LNCAP (cell line): Measurements from ENCODE around the gene MYCN.

Experiments used
- TF ChIP-seq, protein P1 (sequence below): fragments of 450-650 bp; IDR thresholded peaks from 2 replicates; pipeline ENCODE4 v1.5.1; 2017; ENCODE audit warnings: mild to moderate bottlenecking

Gene MYCN

DNA sequence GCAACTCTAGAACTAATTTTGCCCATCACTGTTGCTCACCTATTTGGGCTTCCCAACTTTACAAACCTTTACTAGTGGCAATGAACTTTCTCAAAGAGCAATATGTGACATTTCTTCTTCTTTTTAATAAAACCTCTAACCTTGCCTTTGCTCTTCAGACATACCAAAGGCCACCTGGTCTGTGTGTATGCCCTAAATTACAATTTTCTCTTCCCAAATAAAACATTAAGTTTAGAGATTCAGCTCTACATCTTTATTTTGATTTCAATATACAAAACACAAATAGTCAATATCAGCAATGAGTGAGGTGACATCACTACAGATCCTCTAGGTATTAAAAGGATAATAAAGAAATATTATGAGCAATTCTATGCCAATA lies 35.1 kb upstream of the MYCN start:
- TF ChIP-seq, protein P1, sequence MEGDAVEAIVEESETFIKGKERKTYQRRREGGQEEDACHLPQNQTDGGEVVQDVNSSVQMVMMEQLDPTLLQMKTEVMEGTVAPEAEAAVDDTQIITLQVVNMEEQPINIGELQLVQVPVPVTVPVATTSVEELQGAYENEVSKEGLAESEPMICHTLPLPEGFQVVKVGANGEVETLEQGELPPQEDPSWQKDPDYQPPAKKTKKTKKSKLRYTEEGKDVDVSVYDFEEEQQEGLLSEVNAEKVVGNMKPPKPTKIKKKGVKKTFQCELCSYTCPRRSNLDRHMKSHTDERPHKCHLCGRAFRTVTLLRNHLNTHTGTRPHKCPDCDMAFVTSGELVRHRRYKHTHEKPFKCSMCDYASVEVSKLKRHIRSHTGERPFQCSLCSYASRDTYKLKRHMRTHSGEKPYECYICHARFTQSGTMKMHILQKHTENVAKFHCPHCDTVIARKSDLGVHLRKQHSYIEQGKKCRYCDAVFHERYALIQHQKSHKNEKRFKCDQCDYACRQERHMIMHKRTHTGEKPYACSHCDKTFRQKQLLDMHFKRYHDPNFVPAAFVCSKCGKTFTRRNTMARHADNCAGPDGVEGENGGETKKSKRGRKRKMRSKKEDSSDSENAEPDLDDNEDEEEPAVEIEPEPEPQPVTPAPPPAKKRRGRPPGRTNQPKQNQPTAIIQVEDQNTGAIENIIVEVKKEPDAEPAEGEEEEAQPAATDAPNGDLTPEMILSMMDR: no peak

DNA sequence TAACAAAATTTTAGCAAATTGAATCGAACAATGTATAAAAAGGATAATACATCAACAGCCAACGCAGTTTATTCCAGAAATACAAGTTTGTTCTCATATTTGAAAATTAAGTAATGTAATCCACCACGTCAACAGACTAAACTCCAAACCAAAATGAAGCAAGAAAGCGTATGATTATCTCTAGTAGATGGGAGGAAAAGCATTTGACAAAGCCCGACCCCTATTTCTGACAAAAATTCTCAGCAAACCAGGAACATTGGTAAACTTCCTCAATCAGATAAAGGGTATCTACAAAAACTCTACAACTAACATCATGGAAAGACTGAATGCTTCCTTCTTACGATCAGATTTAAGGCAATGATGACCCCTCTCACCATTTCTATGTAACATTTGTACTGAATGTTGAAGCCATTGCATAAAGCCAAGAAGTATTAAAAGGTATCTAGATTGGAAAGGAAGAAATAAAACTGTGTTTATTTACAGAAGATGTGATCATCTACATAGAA lies 34.3 kb upstream of the MYCN start:
- TF ChIP-seq, protein P1: no peak

DNA sequence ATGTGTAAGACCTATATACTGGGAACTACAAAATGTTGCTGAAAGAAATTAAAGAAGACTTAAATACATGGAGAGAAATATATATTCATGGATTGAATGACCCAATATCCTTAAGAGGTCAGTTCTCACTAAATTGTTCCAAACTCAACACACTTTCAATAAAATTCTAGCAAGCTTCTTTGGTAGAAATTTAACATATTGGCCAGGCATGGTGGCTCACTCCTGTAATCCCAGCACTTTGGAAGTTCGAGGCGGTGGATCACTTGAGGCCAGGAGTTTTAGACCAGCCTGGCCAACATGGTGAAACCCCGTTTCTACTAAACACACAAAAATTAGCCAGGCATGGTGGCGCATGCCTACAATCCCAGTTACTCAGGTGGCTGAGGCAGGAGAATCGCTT lies 33.6 kb upstream of the MYCN start:
- TF ChIP-seq, protein P1: no peak

DNA sequence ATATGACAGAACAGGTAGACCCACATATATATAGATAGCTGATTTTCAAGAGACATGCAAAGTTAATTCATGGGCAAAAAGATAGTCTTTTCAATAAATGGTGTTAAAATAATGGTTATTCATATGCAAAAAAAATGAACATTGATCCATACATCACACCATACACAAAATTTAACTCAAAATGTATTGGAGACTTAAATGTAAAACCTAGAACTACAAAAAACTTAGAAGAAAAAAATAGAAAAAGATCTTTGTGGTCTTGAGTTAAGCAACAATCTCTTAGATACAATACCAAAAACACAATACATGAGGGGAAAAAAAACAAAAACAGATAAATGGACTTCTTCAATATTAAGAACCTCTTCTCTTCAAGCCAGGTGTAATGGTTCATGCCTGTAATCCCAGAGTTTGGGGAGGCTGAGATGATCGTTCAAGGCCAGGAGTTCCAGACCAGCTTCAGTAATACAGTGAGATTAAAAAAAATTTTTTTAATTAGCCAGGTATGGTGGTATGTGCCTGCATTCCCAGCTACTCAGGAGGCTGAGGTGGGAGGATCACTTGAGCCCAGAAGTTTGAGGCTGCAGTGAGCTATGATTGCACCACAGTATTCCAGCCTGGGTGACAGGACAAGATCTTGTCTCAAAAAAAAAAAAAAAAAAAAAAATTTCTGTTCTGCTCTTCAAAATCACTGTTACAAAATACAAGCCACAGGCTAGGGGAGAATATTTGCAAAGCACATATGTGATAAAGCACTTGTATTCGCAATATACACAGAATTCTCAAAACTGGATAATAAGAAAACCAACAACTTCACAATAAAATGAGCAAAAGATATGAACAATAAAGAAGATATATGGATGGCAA lies 32.7 kb upstream of the MYCN start:
- TF ChIP-seq, protein P1: no peak

DNA sequence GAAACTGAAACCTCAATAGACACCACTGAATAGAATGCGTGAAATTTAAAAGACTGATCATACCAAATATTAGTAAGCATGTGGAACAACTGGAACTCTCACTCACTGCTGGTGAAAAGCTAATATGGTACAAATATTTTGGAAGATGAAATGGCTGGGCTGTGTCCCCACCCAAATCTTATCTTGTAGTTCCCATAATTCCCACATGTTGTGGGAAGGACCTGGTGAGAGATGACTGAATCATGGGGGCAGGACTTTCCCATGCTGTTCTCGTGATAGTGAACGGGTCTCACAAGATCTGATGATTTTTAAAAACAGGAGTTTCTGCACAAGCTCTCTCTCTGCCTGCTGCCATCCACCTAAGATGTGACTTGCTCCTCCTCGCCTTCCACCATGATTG lies 32.0 kb upstream of the MYCN start:
- TF ChIP-seq, protein P1: no peak

DNA sequence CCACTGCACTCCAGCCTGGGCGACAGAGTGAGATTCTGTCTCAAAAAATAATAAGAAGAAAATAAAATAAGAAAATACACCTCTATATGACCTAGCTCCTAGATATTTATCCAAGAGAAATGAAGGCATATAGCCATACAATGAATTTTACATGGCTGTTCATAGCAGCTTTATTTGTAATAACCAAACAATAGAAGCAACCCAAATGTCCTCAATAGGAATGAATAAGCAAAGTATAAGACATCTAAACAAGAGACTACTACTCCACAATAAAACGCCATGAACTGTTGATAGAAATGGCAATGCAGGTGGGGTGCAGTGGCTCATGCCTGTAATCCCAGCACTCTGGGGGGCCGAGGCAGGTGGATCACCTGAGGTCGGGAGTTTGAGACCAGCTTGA lies 31.2 kb upstream of the MYCN start:
- TF ChIP-seq, protein P1: no peak

DNA sequence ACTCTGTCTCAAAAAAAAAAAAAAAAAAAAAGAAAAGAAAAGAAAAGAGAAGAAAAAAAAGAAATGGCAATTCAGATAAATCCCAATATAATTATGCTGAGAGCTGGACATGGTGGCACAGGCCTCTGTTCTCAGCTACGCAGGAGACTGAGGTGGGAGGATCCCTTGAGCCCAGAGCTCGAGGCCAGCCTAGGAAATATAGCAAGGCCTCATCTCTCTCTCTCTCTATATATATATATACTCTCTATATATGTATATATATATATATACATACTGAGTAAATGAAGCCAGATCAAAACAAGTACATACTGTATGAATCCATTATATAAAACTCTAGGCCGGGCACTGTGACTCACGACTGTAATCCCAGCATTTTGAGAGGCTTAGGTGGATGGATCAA lies 30.6 kb upstream of the MYCN start:
- TF ChIP-seq, protein P1: no peak
